ENCODE data around the gene MRPS6. TPM values are rescaled to one million over a fixed set of nuclear protein-coding genes. Genes with fewer than 3 reads are reported as not detected.

The MRPS6 gene
- total and polyA plus RNA-seq, 10 of the 15 experiments (the other 5 are each of a cell fraction or from before 2014, with no cell fraction given) = 32.5 to 232 (median 90.3) TPM

DNA sequence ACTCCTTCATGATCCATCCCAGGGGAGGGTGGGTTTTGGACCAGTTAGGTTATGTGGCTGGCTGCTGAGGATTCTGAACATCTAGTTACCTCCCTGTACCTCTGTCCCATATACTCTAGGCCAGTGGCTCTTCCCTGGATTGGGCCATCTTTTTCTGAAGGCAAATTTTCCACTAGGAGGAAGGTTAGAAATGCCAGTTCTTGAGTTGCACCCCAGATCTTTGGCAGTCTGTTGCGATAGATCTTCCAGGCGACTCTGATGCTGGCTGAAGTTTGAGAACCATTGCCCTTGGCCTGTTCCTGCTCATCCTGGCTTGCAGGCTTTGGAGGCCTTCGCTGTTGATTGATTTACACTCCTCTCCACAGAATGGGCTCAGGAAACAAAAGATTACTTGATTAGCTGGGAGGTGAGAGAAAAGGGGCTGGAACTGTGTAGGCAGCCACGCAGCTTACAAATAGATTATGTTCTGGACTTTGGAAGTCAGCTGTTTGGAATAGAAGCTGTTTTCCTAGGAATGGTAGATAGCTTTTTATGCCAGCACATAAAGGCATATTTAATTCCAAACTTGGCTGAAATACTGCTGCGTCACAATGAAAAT is 110.1 kb downstream of the MRPS6 start:
- intact Hi-C loops (cut with micrococcal nuclease; ENCODE audit: unreplicated experiment) = no loop called here

GRCh38 chr21:34184232-34184631 is 110.9 kb downstream of the MRPS6 start:
- ChIA-PET CTCF (no interaction called here), POLR2A (no interaction called here)

More for the DNA sequence above, 110.1 kb downstream of the MRPS6 start:
- 82% methylated on average over 5 of the region's 5 CpGs for WGBS (ENCODE audit: insufficient coverage, insufficient replicate concordance, low lambda C conversion rate, missing lambda C conversion rate)
- Histone ChIP-seq H3K4me3 (no peak overlapping the region), H3K4me1 (ENCODE audit: control insufficient read depth, insufficient read depth, low read length) (no peaks in the 10 kb centered on the region), H4K20me1 (ENCODE audit: control insufficient read depth, insufficient read depth) (no peaks in the 10 kb centered on the region), H3K9me3 (replicated peaks; ENCODE audit: control insufficient read depth, insufficient read depth, low read length) (no peaks in the 10 kb centered on the region), H3K27me3 (replicated peaks in 1 of 2; ENCODE audit: control insufficient read depth in 2 of 2, insufficient read depth in 2 of 2, low read length in 1 of 2) (no peaks in the 10 kb centered on the region), H2AFZ (ENCODE audit: control insufficient read depth, low read depth, low read length) (no peak overlapping the region), H3K79me2 (ENCODE audit: control insufficient read depth, insufficient read depth, low read length) (no peaks in the 10 kb centered on the region), H3K27ac (ENCODE audit: control insufficient read depth, insufficient read depth) (no peak overlapping the region), H3K4me2 (ENCODE audit: control insufficient read depth, insufficient read depth) (no peak overlapping the region), H3K36me3 (ENCODE audit: control insufficient read depth in 2 of 2, insufficient read depth in 2 of 2, low read length in 1 of 2) (no peaks in the 10 kb centered on the region), H3K9ac (ENCODE audit: control insufficient read depth, insufficient read depth, low read length) (no peak overlapping the region)
- TF ChIP-seq, protein P1, sequence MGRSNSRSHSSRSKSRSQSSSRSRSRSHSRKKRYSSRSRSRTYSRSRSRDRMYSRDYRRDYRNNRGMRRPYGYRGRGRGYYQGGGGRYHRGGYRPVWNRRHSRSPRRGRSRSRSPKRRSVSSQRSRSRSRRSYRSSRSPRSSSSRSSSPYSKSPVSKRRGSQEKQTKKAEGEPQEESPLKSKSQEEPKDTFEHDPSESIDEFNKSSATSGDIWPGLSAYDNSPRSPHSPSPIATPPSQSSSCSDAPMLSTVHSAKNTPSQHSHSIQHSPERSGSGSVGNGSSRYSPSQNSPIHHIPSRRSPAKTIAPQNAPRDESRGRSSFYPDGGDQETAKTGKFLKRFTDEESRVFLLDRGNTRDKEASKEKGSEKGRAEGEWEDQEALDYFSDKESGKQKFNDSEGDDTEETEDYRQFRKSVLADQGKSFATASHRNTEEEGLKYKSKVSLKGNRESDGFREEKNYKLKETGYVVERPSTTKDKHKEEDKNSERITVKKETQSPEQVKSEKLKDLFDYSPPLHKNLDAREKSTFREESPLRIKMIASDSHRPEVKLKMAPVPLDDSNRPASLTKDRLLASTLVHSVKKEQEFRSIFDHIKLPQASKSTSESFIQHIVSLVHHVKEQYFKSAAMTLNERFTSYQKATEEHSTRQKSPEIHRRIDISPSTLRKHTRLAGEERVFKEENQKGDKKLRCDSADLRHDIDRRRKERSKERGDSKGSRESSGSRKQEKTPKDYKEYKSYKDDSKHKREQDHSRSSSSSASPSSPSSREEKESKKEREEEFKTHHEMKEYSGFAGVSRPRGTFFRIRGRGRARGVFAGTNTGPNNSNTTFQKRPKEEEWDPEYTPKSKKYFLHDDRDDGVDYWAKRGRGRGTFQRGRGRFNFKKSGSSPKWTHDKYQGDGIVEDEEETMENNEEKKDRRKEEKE (IDR thresholded peaks at IDR 0.05) = no peak
- no peak for TF ChIP-seq CBFB (IDR thresholded peaks at IDR 0.05; ENCODE audit: low read depth)
- no peak for FAIRE-seq
- in situ Hi-C loops (cut with MboI) = no loop called here
- RAD21 ChIA-PET (ENCODE audit: unreplicated experiment) = no interaction called here
- SMC1A ChIA-PET (ENCODE audit: uncharacterized antibody, unreplicated experiment) = no interaction called here
- CTCF ChIA-PET = no interaction called here
- POLR2A ChIA-PET = no interaction called here
- no peak for DNase-seq (ENCODE audit: low read depth, low spot score)
- BruUV-seq (replicated peaks) = no TSS peak
- no peak for ATAC-seq

More at GRCh38 chr21:34184232-34184631, 110.9 kb downstream of the MRPS6 start:
- H3K36me3 ChIP-seq (ENCODE audit: control insufficient read depth in 2 of 2, insufficient read depth in 2 of 2, low read length in 1 of 2) = no peaks in the 10 kb centered on the region
- H3K27ac ChIP-seq (ENCODE audit: control insufficient read depth, insufficient read depth) = no peak overlapping the region
- RAD21 ChIA-PET (ENCODE audit: unreplicated experiment) = no interaction called here
- H3K9me3 ChIP-seq (replicated peaks; ENCODE audit: control insufficient read depth, insufficient read depth, low read length) = no peaks in the 10 kb centered on the region
- WGBS (ENCODE audit: insufficient coverage, insufficient replicate concordance, low lambda C conversion rate, missing lambda C conversion rate) = 42% methylated on average over 5 of the region's 5 CpGs
- no peak overlapping the region for H3K9ac ChIP-seq (ENCODE audit: control insufficient read depth, insufficient read depth, low read length)
- DNase-seq (ENCODE audit: low read depth, low spot score) (no peak), FAIRE-seq (no peak), ATAC-seq (no peak)
- TF ChIP-seq RFX5 (IDR thresholded peaks at IDR 0.05; ENCODE audit: low read depth, low read length) (no peak), CEBPB (IDR thresholded peaks at IDR 0.05; ENCODE audit: borderline replicate concordance in 1 of 2, low read depth in 2 of 2, low read length in 2 of 2) (no peak), NFYB (IDR thresholded peaks at IDR 0.05; ENCODE audit: insufficient read depth, low read depth, low read length) (no peak), BRCA1 (IDR thresholded peaks at IDR 0.05; ENCODE audit: low read depth, low read length) (no peak)
- H4K20me1 ChIP-seq (ENCODE audit: control insufficient read depth, insufficient read depth) = no peaks in the 10 kb centered on the region
- no TSS peak for BruUV-seq (replicated peaks)
- no peaks in the 10 kb centered on the region for H3K27me3 ChIP-seq (replicated peaks in 1 of 2; ENCODE audit: control insufficient read depth in 2 of 2, insufficient read depth in 2 of 2, low read length in 1 of 2)
- in situ Hi-C loops (cut with MboI) (no loop called here), intact Hi-C loops (cut with micrococcal nuclease; ENCODE audit: unreplicated experiment) (no loop called here)
- no peak overlapping the region for H3K4me3 ChIP-seq
- no peak overlapping the region for H3K4me2 ChIP-seq (ENCODE audit: control insufficient read depth, insufficient read depth)
- H3K4me1 ChIP-seq (ENCODE audit: control insufficient read depth, insufficient read depth, low read length) = no peaks in the 10 kb centered on the region
- H2AFZ ChIP-seq (ENCODE audit: control insufficient read depth, low read depth, low read length) = no peak overlapping the region
- SMC1A ChIA-PET (ENCODE audit: uncharacterized antibody, unreplicated experiment) = interaction anchor here (1.3 kb wide), 1 partner anchor 260 kb away, joined by 4 read pairs; no protein-coding TSS in a partner anchor
- H3K79me2 ChIP-seq (ENCODE audit: control insufficient read depth, insufficient read depth, low read length) = no peaks in the 10 kb centered on the region

All from GM12878 (cell line).